GM21423 (cell line): Measurements from ENCODE around the gene MYH11.
"Not testable (repeated sequence)": the region's sequence is repeated elsewhere in the genome, so short reads cannot be mapped to it uniquely, and the experiment has no call there.

Source experiments
- ATAC-seq: cut with Tn5 transposase; IDR thresholded peaks from one replicate; pipeline ENCODE4 v1.9.1; 2021; ENCODE audit warnings: mild to moderate bottlenecking, moderate library complexity; ENCODE audit not compliant: unreplicated experiment

Gene MYH11

GRCh38 chr16:15725641-15726240 is 131.1 kb downstream of the MYH11 start:
- no peak for ATAC-seq

- no peak for ATAC-seq
Observed at GRCh38 chr16:15723808-15724207, 133.0 kb downstream of the MYH11 start.

- no peak for ATAC-seq
Observed at GRCh38 chr16:15721018-15721417, 135.8 kb downstream of the MYH11 start.

- ATAC-seq: no peak
Observed at GRCh38 chr16:15716694-15717447, 140.0 kb downstream of the MYH11 start.

- no peak for ATAC-seq
Observed at GRCh38 chr16:15715221-15715620, 141.6 kb downstream of the MYH11 start.

GRCh38 chr16:15714393-15715172 is 142.2 kb downstream of the MYH11 start:
- no peak for ATAC-seq

GRCh38 chr16:15708997-15709396 is 147.8 kb downstream of the MYH11 start:
- no peak for ATAC-seq

GRCh38 chr16:15708096-15708495 is 148.7 kb downstream of the MYH11 start:
- no peak for ATAC-seq

- no peak for ATAC-seq
Observed at GRCh38 chr16:15707332-15707731, 149.5 kb downstream of the MYH11 start.

GRCh38 chr16:15705064-15705565 is 151.7 kb downstream of the MYH11 start:
- ATAC-seq: no peak

- ATAC-seq: no peak
Observed at GRCh38 chr16:15704545-15704987, 152.3 kb downstream of the MYH11 start.

GRCh38 chr16:15703029-15703736 is 153.6 kb downstream of the MYH11 start:
- no peak for ATAC-seq

- no peak for ATAC-seq
Observed at GRCh38 chr16:15701975-15702970, 154.6 kb downstream of the MYH11 start.

GRCh38 chr16:15701367-15701766 is 155.5 kb downstream of the MYH11 start:
- no peak for ATAC-seq

- ATAC-seq: no peak
Observed at GRCh38 chr16:15699819-15700218, 157.0 kb downstream of the MYH11 start.

- ATAC-seq: no peak
Observed at GRCh38 chr16:15694499-15694898, 162.3 kb downstream of the MYH11 start.

- not testable (repeated sequence) for ATAC-seq
Observed at GRCh38 chr16:15692508-15692907, 164.3 kb downstream of the MYH11 start.

GRCh38 chr16:15691046-15691445 is 165.8 kb downstream of the MYH11 start:
- ATAC-seq: no peak

- no peak for ATAC-seq
Observed at GRCh38 chr16:15690296-15690695, 166.5 kb downstream of the MYH11 start.

GRCh38 chr16:15689290-15689689 is 167.5 kb downstream of the MYH11 start:
- no peak for ATAC-seq
